Dermis blood vessel endothelial cell (primary cell): Measurements from ENCODE around the gene TUG1. TPM values are rescaled to one million over a fixed set of nuclear protein-coding genes. Genes with fewer than 3 reads are reported as not detected.
A peak's percentile ranks its signal among the peaks of the same experiment; 100 is the strongest.

Experiments used
- DNase-seq: peaks from one replicate; pipeline ENCODE4 v3.0.0; 2010
- total RNA-seq: library from RNA; depleted of rRNA; stranded (reverse); fragments of >200 nt; gene quantifications from 2 replicates; pipeline ENCODE4 v1.2.3, GENCODE V29; 2014

TUG1 gene
- 45.8 and 66.9 TPM in 2 replicates for total RNA-seq

DNA sequence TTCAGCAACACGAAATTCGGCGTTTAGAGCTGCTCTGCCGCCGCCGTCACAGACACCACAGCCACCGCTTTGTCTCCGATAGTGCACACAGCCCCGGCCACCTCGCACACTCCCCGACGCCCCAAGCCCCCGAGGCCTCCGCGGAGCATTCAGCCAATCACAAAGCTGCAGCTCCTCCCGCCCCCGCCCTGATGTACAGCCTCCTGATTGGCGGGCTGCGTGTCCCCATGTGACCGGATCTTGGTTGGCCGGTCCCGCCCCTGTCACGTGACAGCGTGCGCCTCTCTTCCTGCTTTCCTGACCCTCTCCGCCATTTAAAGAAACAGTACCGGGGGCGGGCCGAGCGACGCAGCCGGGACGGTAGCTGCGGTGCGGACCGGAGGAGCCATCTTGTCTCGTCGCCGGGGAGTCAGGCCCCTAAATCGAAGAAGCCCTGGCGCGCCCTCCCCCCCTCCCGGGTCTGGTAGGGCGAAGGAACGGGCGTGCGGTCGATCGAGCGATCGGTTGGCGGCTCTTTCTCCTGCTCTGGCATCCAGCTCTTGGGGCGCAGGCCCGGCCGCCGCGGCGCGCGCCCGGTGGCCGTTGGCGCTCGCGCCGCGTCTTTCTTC is at the start of gene TUG1:
TUG1 (plus strand) TSS at position 342 of the 608 bp plus-strand sequence.
- peak; percentile 99 for DNase-seq

- no peak for DNase-seq
These were observed 49.1 kb upstream of the TUG1 start for GRCh38 chr22:30919973-30920372.

GRCh38 chr22:30920407-30920806 is 48.7 kb upstream of the TUG1 start:
- peak; percentile 83 for DNase-seq

DNA sequence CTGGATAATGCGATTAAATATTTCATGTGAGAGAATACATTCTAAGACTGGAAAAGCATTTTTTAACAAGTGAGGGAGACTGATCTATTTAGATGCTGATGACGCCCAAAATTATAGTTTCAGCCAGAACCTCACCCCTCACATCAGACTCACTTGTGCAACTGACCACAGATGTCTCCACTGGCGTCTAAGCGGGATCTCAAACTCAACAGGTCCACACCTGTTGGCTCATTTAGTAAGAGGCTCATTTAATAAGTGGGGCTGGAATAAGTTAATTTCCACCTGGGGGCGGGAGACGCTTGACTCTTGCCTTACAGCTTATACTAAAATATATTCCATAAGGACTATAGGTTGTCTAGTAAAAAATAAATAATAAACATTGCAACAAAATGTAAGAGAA is 48.0 kb upstream of the TUG1 start:
- peak; percentile 15 for DNase-seq

DNA sequence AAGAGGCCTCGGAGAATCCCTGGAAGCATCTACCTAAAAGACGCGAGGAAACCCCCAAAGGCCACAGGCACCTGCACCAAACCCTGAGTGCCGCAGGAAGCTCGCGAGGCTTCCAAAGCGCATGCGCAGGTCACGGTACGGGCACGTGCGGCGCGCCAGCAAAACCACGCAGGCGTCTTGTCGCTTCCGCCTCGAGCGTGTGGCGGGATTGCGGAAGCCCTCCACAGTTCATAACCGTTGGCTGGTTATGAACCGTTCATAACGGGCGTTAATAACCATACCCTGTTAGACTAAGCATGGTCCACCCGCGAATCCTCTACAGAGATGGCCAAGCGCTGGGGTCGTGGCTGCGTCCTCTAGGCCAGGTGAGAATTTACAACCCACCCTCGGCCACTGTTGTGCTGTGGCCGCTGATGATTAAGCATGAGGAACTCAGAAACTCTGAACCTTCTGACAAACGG is 46.9 kb upstream of the TUG1 start:
- peak; percentile 81 for DNase-seq

DNA sequence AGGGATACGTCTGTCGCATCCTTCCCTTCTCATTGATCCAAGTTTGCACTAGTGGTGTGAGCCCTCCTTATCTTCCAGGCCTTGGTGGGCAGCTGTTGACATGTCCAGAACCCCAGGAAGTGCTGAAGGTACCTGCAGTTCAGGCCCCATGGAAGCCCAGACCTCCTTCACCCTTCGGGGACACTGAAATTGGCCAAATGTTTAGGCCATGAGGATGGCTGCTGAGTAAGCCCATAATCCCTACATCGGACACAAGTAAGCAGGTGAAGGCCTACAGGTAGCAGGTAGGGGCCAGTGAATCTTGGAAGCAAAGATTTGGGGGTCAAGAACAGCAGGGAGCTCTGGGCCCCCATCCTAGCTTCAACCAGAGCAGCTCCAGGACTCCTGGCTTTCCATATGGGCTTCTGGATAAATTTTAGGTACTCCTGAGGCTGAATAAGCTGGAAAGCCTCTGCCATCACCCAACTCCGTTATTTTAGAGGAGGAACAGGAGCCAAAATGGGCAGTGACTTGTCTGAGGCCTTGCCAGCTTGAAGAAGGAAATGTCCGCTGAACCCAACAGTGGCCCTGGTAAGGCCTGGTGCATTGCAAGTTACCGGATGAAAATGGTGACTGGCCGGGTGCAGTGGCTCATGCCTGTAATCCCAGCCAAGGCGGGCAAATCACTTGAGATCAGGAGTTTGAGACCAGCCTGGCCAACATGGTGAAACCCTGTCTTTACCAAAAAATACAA is 45.7 kb upstream of the TUG1 start:
- no peak for DNase-seq

DNA sequence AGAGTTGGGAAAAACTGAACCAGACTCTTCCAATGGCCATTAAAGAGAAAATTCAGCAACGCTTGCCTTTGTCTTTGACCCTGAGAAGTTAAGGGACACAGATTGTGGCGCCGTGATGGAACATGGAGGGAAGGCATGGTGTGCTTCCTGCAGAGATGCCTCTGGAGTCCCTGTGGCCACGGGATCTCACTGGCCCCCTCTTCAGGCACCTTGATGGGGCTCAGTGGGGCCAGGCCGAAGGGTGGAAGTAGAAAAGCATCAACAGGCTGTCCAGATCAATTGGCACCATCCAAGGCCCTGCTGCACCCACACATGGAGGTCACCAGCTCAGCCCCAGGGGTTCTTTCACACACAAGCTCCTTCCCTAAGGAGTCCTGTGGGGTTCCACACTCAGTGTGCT is 43.4 kb upstream of the TUG1 start:
- DNase-seq = no peak

GRCh38 chr22:30926706-30927105 is 42.4 kb upstream of the TUG1 start:
- no peak for DNase-seq

DNA sequence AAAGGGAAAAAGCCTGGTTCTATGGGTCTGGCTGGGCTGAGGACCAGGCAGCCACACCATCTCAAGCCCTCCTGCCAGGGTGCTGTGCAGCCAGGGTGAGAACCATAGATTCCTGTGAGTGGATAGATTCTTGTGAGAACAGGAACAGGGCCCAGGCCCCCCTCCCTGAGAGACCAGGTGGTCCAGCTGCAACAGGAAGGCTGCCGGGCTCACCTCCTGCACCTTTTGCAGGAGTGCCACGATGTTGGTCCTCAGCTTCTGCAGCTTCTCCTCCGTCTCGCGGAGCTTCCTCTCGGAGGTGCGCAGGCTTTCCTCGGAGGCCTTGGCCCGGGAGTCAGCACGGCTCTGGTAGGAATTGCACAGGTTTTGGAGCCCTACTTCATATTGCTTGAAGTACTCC is 41.3 kb upstream of the TUG1 start:
- DNase-seq = no peak

DNA sequence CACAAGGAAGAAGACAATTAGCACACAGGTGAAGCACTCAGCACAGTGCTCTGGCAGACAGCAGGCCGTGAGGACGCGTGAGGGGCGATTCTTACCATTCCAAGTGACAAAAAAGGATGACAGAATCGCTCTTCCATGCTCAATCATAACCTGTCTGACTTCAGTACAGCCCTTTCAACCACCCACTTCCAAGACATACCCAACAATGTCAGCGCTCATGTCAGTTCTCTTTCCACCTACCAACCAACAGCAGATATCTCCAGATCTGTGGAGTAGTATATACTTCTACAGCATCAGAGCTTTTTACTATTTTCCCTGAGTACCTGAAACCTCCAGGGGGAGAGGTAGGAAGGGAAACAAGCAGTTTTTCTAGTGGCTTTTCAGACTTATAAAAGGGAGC is 40.7 kb upstream of the TUG1 start:
- DNase-seq = no peak

- no peak for DNase-seq
These were observed 38.8 kb upstream of the TUG1 start for GRCh38 chr22:30930228-30930627.

DNA sequence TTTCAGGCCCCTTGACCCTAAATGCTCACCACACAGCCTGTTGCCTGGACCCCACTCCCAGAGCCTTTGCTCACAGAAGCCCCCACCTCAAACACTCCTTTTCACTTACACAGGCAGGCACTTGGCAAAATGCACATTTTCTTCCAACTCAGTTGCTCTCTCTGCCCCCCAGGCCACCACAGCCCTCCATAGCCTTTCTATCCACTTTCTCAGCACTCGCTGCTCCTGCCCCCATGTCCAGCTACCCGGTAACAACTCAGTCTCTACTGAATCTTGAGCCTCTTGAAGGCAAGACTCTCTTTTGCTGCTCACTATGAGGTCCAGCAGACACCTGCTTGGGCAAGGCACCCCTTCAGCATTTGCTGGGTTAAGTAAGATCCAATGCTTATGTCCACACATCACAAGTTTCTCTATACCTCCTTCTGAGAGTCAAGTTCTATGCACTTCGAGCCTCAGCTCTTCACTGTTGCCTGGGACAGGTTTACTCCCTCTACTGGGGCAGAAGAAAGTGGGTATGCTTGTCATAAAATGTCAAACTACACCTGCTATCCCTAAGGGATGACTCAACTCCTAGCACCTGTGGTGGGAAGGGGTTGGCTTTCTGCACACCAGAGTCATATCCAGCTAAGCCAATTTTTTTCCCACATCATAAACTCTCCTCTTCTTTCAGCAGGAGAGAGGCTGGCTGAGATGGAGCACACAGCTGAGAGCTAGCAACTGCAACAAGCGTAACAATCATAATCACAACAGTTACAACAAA is 37.3 kb upstream of the TUG1 start:
- no peak for DNase-seq

GRCh38 chr22:30932661-30933060 is 36.4 kb upstream of the TUG1 start:
- DNase-seq = no peak

GRCh38 chr22:30933457-30933856 is 35.6 kb upstream of the TUG1 start:
- DNase-seq = no peak

DNA sequence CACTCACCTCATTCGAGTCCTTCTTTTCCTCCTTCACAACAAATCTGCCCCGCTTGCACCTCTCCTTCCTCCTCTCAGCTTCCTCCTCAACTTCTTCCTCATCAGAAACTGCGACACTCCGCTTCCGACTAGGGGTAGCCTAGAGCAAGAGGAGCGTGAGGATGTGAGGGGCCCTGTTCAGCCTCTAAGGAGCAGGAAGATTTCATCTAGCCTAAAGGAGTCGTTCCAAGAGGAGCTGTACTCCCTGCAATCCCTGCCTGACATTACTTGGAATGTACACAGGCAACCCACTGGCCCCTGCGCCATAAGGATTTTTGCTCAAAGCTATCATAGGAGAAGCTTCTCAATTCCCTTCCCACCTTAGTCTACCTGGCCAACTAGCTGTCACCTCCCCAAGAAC is 35.0 kb upstream of the TUG1 start:
- no peak for DNase-seq

DNA sequence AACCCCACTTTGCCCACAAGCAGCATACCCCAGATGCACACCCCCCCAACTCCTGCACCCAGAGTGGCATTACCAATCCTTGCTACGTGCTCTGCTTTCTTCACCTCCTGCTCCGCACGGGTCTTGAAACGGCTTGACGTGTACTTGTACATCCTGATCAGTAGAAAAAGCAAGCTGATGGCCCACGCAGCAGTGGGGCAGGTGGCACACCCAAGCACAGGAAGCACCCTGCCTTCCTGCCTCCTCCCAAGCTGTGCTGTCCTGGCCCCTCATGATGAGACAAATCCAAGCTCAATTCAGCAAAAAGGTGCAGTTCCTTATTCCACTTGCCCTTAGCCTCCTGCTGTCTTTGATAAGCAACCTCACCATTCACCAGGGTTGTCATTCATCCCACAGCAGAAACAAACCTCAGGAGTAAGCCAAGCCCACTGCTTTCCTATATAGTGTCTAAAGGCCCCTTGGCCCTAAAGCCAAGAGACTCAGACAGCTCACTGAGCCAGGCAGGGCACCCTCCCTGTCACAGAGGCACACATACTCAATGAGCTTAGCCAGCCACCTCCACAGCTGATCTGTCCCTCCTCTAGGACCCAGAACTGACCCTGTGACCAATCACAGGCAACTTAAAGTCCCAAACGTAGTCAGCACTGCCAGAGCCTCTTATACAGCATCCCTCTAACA is 28.2 kb upstream of the TUG1 start:
- DNase-seq = no peak

DNA sequence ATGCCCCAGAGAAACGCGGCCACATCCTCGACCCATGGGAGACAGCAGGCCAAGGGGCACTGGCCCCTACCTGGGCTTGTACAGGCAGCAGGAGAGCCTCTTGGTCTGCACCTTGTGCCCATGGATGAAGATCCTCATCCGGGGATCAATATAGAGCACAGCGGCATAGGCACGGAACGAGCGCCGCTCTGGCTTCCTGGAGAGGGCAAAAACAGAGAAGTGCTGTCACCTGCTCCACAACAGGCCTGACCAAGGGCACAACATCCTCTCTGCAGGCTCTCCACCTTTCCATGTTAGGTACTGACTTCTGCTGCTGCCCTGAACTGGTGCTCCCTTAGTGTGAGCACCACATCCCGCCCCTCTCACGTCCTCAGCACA is 27.7 kb upstream of the TUG1 start:
- DNase-seq = no peak

DNA sequence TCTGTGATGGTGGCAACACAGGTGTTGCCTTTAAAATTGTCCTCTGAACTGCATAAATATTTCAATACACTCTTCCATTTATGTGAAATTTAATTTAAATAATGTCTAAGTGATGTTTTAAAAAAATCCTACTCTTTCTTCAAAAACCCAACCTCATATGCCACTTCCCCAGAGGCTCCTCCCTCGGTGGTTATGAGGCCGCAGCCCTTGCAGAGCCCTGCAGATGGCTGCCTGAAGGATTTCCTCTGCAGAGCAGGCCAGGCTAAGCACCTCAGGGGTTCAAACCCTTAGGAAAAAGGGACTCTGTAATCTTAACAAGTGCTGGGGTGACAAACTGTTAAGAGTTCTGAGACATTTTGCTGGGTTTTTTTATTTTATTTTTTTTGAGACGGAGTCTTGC is 25.7 kb upstream of the TUG1 start:
- no peak for DNase-seq

GRCh38 chr22:30944986-30945385 is 24.1 kb upstream of the TUG1 start:
- no peak for DNase-seq

DNA sequence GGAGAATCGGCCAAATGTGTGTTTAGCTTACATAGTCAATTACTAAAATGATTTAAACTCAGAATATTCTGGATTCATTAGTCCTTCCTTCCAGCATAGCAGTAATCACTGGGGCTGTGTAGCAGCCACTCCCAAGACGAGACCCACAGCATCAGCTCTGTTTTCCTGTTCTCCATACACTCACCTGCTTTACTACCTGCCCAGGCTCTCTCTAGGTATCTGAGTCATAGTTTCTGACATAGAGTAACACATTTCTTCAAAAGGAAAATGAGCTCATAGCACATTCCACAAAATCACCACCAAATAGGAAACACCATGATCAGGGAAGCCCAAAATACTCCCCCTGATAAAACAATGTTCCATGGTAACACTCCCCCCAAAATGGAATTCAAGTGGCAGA is 23.4 kb upstream of the TUG1 start:
- no peak for DNase-seq

DNA sequence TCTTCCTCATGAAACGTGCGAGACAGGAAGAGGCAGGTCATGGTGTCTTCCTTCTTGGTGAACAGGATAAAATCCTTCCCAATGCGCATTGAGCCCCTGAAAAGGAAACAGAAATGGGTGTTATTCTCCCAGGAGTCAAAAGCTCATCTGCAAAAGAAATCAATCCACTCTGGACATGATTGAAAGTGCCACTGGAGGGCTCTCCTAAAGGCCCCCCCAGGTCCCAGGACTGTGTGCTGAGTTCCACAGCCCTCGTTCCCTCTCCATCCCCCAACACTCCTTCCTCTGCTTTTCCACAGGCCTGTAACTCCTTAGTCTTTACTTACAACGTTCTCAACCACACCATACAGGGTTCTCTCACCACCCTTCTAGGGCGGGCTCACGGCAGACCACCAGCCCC is 22.7 kb upstream of the TUG1 start:
- DNase-seq = peak; percentile 11

DNA sequence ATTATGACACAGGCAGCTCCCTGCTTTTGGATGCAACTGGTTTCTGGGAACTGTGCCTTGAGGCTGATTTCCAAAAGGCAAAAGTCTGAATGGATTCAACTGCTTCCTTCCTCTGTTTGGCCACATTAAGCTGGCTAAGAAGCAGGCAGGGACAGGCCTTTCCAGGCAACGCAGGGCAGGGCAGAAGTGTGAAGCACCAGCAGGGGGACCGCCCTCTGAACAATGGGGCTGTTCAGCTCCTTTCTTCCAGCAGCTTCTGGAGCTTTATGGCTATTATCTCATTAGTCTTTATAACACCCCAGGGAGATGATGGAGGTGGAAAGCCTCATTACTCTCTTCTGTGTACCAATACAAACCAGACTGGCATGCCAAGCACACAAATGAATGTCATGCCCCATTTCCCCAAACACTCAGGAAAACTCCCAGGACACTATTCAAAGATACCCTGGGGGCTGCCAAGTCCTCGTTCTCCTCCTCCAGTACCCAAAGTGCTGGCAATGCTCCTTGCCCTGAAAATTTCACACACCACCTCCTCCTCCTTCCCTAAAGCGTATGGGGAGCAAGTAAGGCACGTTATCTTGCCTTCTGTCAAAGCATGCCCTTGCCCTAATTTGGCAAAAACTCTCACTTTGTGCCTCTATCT is 21.8 kb upstream of the TUG1 start:
- DNase-seq = peak; percentile 58
